ENCODE measurements around the gene GNB1L.

The GNB1L gene

GRCh38 chr22:19772673-19773469 lies 81.8 kb downstream of the GNB1L start:
- Histone ChIP-seq H4K91ac (ENCODE audit: low read depth, low read length, poor library complexity) (no peak overlapping the region), H2BK15ac (ENCODE audit: low read length) (no peak overlapping the region), H3K18ac (ENCODE audit: low read length) (no peak overlapping the region), H3K14ac (ENCODE audit: low read length) (no peak overlapping the region), H3K4me3 (ENCODE audit: low read length in 2 of 2) (no peak overlapping the region), H2BK12ac (ENCODE audit: low read length) (peak overlapping the region; percentile 76), H4K8ac (ENCODE audit: low read depth, low read length) (no peak overlapping the region), H3K79me1 (ENCODE audit: low read depth, low read length) (no peaks in the 10 kb centered on the region), H3K27ac (replicated peaks; ENCODE audit: low read length) (no peak overlapping the region), H2AK5ac (ENCODE audit: low read depth, low read length) (peak overlapping the region; percentile 63), H2BK5ac (ENCODE audit: low read length) (no peak overlapping the region), H2AFZ (ENCODE audit: low read length) (no peak overlapping the region), H3K9me3 (replicated peaks in 1 of 2; ENCODE audit: control insufficient read depth in 2 of 2, insufficient read depth in 1 of 2, low read depth in 1 of 2, low read length in 2 of 2) (peaks cover 2% of the 10 kb centered on the region in 2 donors), H3K4me2 (ENCODE audit: insufficient read depth, low read length, poor library complexity, severe bottlenecking) (no peak overlapping the region), H2BK120ac (ENCODE audit: low read depth, low read length) (no peak overlapping the region), H3K9ac (ENCODE audit: low read depth, low read length, poor library complexity) (no peak overlapping the region), H3K4me1 (ENCODE audit: control insufficient read depth in 2 of 2, insufficient read depth in 1 of 2, low read depth in 1 of 2, low read length in 2 of 2) (peaks cover 4 to 5% of the 10 kb centered on the region in 2 donors), H3K4ac (ENCODE audit: low read length) (no peak overlapping the region), H3K27me3 (ENCODE audit: control insufficient read depth in 3 of 3, insufficient read depth in 3 of 3, low read depth in 1 of 3, low read length in 3 of 3) (peaks cover 9 to 83% (median 23%) of the 10 kb centered on the region in 3 experiments), H3K36me3 (replicated peaks in 1 of 2; ENCODE audit: control insufficient read depth in 2 of 2, insufficient read depth in 2 of 2, low read length in 2 of 2) (no peaks in the 10 kb centered on the region), H3K23ac (ENCODE audit: low read depth, low read length, poor library complexity) (peak overlapping the region; percentile 76)
- DNase-seq (ENCODE audit: low spot score) = no peak
- no CpG with 5 or more reads among the region's 25 CpGs for WGBS, 2 donors (ENCODE audit: extremely low coverage in 2 of 2, insufficient read length in 2 of 2, insufficient replicate concordance in 1 of 2)

GRCh38 chr22:19772422-19772672 lies 82.3 kb downstream of the GNB1L start:
- Histone ChIP-seq H2AFZ (ENCODE audit: low read length) (no peak overlapping the region), H3K9ac (ENCODE audit: low read depth, low read length, poor library complexity) (no peak overlapping the region), H3K4me3 (ENCODE audit: low read length in 2 of 2) (no peak overlapping the region), H3K4me1 (ENCODE audit: control insufficient read depth in 2 of 2, insufficient read depth in 1 of 2, low read depth in 1 of 2, low read length in 2 of 2) (peaks cover 8 to 10% of the 10 kb centered on the region in 2 donors), H3K36me3 (replicated peaks in 1 of 2; ENCODE audit: control insufficient read depth in 2 of 2, insufficient read depth in 2 of 2, low read length in 2 of 2) (no peaks in the 10 kb centered on the region), H3K4me2 (ENCODE audit: insufficient read depth, low read length, poor library complexity, severe bottlenecking) (no peak overlapping the region), H2BK15ac (ENCODE audit: low read length) (no peak overlapping the region), H3K23ac (ENCODE audit: low read depth, low read length, poor library complexity) (no peak overlapping the region), H2BK120ac (ENCODE audit: low read depth, low read length) (no peak overlapping the region), H4K91ac (ENCODE audit: low read depth, low read length, poor library complexity) (no peak overlapping the region), H2AK5ac (ENCODE audit: low read depth, low read length) (no peak overlapping the region), H3K27ac (replicated peaks; ENCODE audit: low read length) (no peak overlapping the region), H3K18ac (ENCODE audit: low read length) (no peak overlapping the region), H3K27me3 (ENCODE audit: control insufficient read depth in 3 of 3, insufficient read depth in 3 of 3, low read depth in 1 of 3, low read length in 3 of 3) (peaks cover 14 to 89% (median 28%) of the 10 kb centered on the region in 3 experiments), H3K79me1 (ENCODE audit: low read depth, low read length) (no peaks in the 10 kb centered on the region), H2BK12ac (ENCODE audit: low read length) (no peak overlapping the region), H4K8ac (ENCODE audit: low read depth, low read length) (no peak overlapping the region), H3K14ac (ENCODE audit: low read length) (no peak overlapping the region), H3K4ac (ENCODE audit: low read length) (no peak overlapping the region), H3K9me3 (replicated peaks in 1 of 2; ENCODE audit: control insufficient read depth in 2 of 2, insufficient read depth in 1 of 2, low read depth in 1 of 2, low read length in 2 of 2) (peaks cover 2 to 4% of the 10 kb centered on the region in 2 donors), H2BK5ac (ENCODE audit: low read length) (no peak overlapping the region)
- no peak for DNase-seq (ENCODE audit: low spot score)
- no CpG with 5 or more reads among the region's 4 CpGs for WGBS, 2 donors (ENCODE audit: extremely low coverage in 2 of 2, insufficient read length in 2 of 2, insufficient replicate concordance in 1 of 2)

DNA sequence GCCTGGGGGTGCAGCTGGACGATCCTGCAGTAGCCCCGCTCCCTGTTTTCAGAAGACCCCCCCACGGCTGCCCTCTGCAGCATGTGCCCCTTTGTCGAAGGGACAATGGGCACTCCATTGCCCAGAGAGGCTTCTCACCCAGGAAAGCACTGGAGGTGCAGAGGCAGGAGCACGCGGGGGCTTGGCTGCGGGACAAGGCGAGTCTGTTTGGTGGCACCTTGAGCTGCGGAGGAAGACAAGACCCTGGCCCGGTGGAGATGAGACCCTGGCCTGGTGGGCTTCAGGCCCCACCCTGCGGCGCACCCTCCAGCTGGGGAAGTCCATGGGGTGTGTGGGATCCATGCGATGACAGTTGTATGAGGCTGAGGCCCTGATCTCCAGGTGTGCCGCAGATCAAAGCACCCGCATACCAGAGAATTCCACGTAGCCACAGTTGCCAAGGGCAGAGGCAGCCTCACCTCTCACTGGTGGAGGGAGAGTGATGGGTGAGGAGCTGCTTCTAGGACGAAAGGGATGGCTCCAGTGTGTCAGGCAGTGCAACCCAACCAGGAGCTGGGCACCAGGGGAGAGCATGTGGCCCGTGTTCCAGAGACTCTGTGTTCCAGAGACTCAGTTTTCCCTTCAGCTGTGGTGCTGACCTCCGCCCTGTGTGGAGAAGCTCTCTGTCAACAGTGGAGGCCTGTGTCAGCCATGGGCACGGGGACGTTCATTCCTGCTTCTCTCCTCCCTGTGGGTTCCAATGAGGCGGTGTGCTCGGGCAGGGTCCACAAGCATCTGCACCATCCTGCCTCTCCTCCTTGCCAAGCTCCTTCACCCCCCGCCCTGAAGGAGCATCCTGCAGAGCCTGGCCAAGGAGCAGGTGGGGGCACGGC lies 84.1 kb downstream of the GNB1L start:
- no peak overlapping the region for H4K91ac ChIP-seq (ENCODE audit: low read depth, low read length, poor library complexity)
- H3K27me3 ChIP-seq (ENCODE audit: control insufficient read depth in 3 of 3, insufficient read depth in 3 of 3, low read depth in 1 of 3, low read length in 3 of 3) = peaks cover 32 to 95% (median 44%) of the 10 kb centered on the region in 3 experiments
- no CpG with 5 or more reads among the region's 25 CpGs for WGBS, 2 donors (ENCODE audit: extremely low coverage in 2 of 2, insufficient read length in 2 of 2, insufficient replicate concordance in 1 of 2)
- peaks cover 8 to 10% of the 10 kb centered on the region in 2 donors for H3K4me1 ChIP-seq (ENCODE audit: control insufficient read depth in 2 of 2, insufficient read depth in 1 of 2, low read depth in 1 of 2, low read length in 2 of 2)
- peak overlapping the region; percentile 88 for H3K23ac ChIP-seq (ENCODE audit: low read depth, low read length, poor library complexity)
- no peak overlapping the region for H3K4ac ChIP-seq (ENCODE audit: low read length)
- H3K4me3 ChIP-seq (ENCODE audit: low read length in 2 of 2) = no peak overlapping the region
- DNase-seq (ENCODE audit: low spot score) = no peak
- H3K36me3 ChIP-seq (replicated peaks in 1 of 2; ENCODE audit: control insufficient read depth in 2 of 2, insufficient read depth in 2 of 2, low read length in 2 of 2) = no peaks in the 10 kb centered on the region
- no peak overlapping the region for H2AFZ ChIP-seq (ENCODE audit: low read length)
- H3K14ac ChIP-seq (ENCODE audit: low read length) = peak overlapping the region; percentile 47
- no peak overlapping the region for H2BK12ac ChIP-seq (ENCODE audit: low read length)
- H3K18ac ChIP-seq (ENCODE audit: low read length) = no peak overlapping the region
- H2AK5ac ChIP-seq (ENCODE audit: low read depth, low read length) = peak overlapping the region; percentile 82
- no peak overlapping the region for H2BK120ac ChIP-seq (ENCODE audit: low read depth, low read length)
- no peak overlapping the region for H4K8ac ChIP-seq (ENCODE audit: low read depth, low read length)
- no peak overlapping the region for H2BK5ac ChIP-seq (ENCODE audit: low read length)
- no peak overlapping the region for H3K4me2 ChIP-seq (ENCODE audit: insufficient read depth, low read length, poor library complexity, severe bottlenecking)
- no peak overlapping the region for H3K27ac ChIP-seq (replicated peaks; ENCODE audit: low read length)
- no peak overlapping the region for H3K9ac ChIP-seq (ENCODE audit: low read depth, low read length, poor library complexity)
- no peaks in the 10 kb centered on the region for H3K79me1 ChIP-seq (ENCODE audit: low read depth, low read length)
- peaks cover 2 to 4% of the 10 kb centered on the region in 2 donors for H3K9me3 ChIP-seq (replicated peaks in 1 of 2; ENCODE audit: control insufficient read depth in 2 of 2, insufficient read depth in 1 of 2, low read depth in 1 of 2, low read length in 2 of 2)
- no peak overlapping the region for H2BK15ac ChIP-seq (ENCODE audit: low read length)

- no peak for DNase-seq (ENCODE audit: low spot score)
- no peak overlapping the region for H3K9ac ChIP-seq (ENCODE audit: low read depth, low read length, poor library complexity)
- peaks cover 8 to 13% of the 10 kb centered on the region in 2 donors for H3K4me1 ChIP-seq (ENCODE audit: control insufficient read depth in 2 of 2, insufficient read depth in 1 of 2, low read depth in 1 of 2, low read length in 2 of 2)
- H3K36me3 ChIP-seq (replicated peaks in 1 of 2; ENCODE audit: control insufficient read depth in 2 of 2, insufficient read depth in 2 of 2, low read length in 2 of 2) = no peaks in the 10 kb centered on the region
- no peak overlapping the region for H3K4me3 ChIP-seq (ENCODE audit: low read length in 2 of 2)
- H2BK12ac ChIP-seq (ENCODE audit: low read length) = no peak overlapping the region
- no CpG with 5 or more reads among the region's 12 CpGs for WGBS, 2 donors (ENCODE audit: extremely low coverage in 2 of 2, insufficient read length in 2 of 2, insufficient replicate concordance in 1 of 2)
- peak overlapping the region; percentile 66 for H3K23ac ChIP-seq (ENCODE audit: low read depth, low read length, poor library complexity)
- H2BK5ac ChIP-seq (ENCODE audit: low read length) = no peak overlapping the region
- no peak overlapping the region for H4K8ac ChIP-seq (ENCODE audit: low read depth, low read length)
- H3K27ac ChIP-seq (replicated peaks; ENCODE audit: low read length) = no peak overlapping the region
- peaks cover 44 to 97% (median 57%) of the 10 kb centered on the region in 3 experiments for H3K27me3 ChIP-seq (ENCODE audit: control insufficient read depth in 3 of 3, insufficient read depth in 3 of 3, low read depth in 1 of 3, low read length in 3 of 3)
- no peaks in the 10 kb centered on the region for H3K79me1 ChIP-seq (ENCODE audit: low read depth, low read length)
- H2AK5ac ChIP-seq (ENCODE audit: low read depth, low read length) = peak overlapping the region; percentile 30
- H2BK15ac ChIP-seq (ENCODE audit: low read length) = no peak overlapping the region
- H2AFZ ChIP-seq (ENCODE audit: low read length) = no peak overlapping the region
- H4K91ac ChIP-seq (ENCODE audit: low read depth, low read length, poor library complexity) = no peak overlapping the region
- no peak overlapping the region for H3K4me2 ChIP-seq (ENCODE audit: insufficient read depth, low read length, poor library complexity, severe bottlenecking)
- H3K14ac ChIP-seq (ENCODE audit: low read length) = no peak overlapping the region
- no peak overlapping the region for H3K4ac ChIP-seq (ENCODE audit: low read length)
- peaks cover 6 to 8% of the 10 kb centered on the region in 2 donors for H3K9me3 ChIP-seq (replicated peaks in 1 of 2; ENCODE audit: control insufficient read depth in 2 of 2, insufficient read depth in 1 of 2, low read depth in 1 of 2, low read length in 2 of 2)
- no peak overlapping the region for H2BK120ac ChIP-seq (ENCODE audit: low read depth, low read length)
- peak overlapping the region; percentile 57 for H3K18ac ChIP-seq (ENCODE audit: low read length)
Observed at GRCh38 chr22:19769393-19769715, 85.3 kb downstream of the GNB1L start.
